Measurements from ENCODE around the gene EXPH5.
"Not testable (repeated sequence)": the region's sequence is repeated elsewhere in the genome, so short reads cannot be mapped to it uniquely, and the experiment has no call there.

The EXPH5 gene

GRCh38 chr11:108602818-108603217, 9.2 kb upstream of the EXPH5 start:
- not testable (repeated sequence) for FAIRE-seq

GRCh38 chr11:108601150-108601549, 7.6 kb upstream of the EXPH5 start:
- no peak for FAIRE-seq

- FAIRE-seq = no peak
Measured at GRCh38 chr11:108599978-108600377, 6.4 kb upstream of the EXPH5 start.

- FAIRE-seq = no peak
Measured at GRCh38 chr11:108597736-108598355, 4.3 kb upstream of the EXPH5 start.

GRCh38 chr11:108596701-108597100, 3.1 kb upstream of the EXPH5 start:
- no peak for FAIRE-seq

GRCh38 chr11:108593923-108594434, 411 bp upstream of the EXPH5 start:
- FAIRE-seq = no peak

- FAIRE-seq = no peak
Measured at GRCh38 chr11:108592591-108593213, 866 bp downstream of the EXPH5 start.

GRCh38 chr11:108591893-108592292, 1.7 kb downstream of the EXPH5 start:
- FAIRE-seq = no peak

GRCh38 chr11:108589136-108589535, 4.4 kb downstream of the EXPH5 start:
- no peak for FAIRE-seq

GRCh38 chr11:108588287-108588686, 5.3 kb downstream of the EXPH5 start:
- FAIRE-seq = no peak

- FAIRE-seq = no peak
Measured at GRCh38 chr11:108587109-108587508, 6.5 kb downstream of the EXPH5 start.

- no peak for FAIRE-seq
Measured at GRCh38 chr11:108586600-108586999, 7.0 kb downstream of the EXPH5 start.

- not testable (repeated sequence) for FAIRE-seq
Measured at GRCh38 chr11:108586185-108586584, 7.4 kb downstream of the EXPH5 start.

- no peak for FAIRE-seq
Measured at GRCh38 chr11:108584973-108585372, 8.6 kb downstream of the EXPH5 start.

- no peak for FAIRE-seq
Measured at GRCh38 chr11:108580645-108581044, 12.9 kb downstream of the EXPH5 start.

GRCh38 chr11:108580043-108580442, 13.5 kb downstream of the EXPH5 start:
- no peak for FAIRE-seq

GRCh38 chr11:108576523-108576922, 17.0 kb downstream of the EXPH5 start:
- FAIRE-seq = no peak

GRCh38 chr11:108574675-108575074, 18.9 kb downstream of the EXPH5 start:
- no peak for FAIRE-seq

GRCh38 chr11:108571001-108571400, 22.6 kb downstream of the EXPH5 start:
- FAIRE-seq = no peak

- no peak for FAIRE-seq
Measured at GRCh38 chr11:108569896-108570295, 23.7 kb downstream of the EXPH5 start.

- FAIRE-seq = no peak
Measured at GRCh38 chr11:108568195-108568858, 25.2 kb downstream of the EXPH5 start.

GRCh38 chr11:108565653-108566052, 27.9 kb downstream of the EXPH5 start:
- FAIRE-seq = no peak

GRCh38 chr11:108562746-108563581, 30.6 kb downstream of the EXPH5 start:
- FAIRE-seq = no peak

Data from endometrium (tissue), 2 donors.